Measurements from ENCODE around the gene CSF3.

GRCh38 chr17:39999067-39999466 is 16.2 kb upstream of the CSF3 start:
- TF ChIP-seq EZH2 (IDR thresholded peaks at IDR 0.05) (no peak), EZH2phosphoT487 (IDR thresholded peaks at IDR 0.05) (no peak)
- TF ChIP-seq, protein P1, sequence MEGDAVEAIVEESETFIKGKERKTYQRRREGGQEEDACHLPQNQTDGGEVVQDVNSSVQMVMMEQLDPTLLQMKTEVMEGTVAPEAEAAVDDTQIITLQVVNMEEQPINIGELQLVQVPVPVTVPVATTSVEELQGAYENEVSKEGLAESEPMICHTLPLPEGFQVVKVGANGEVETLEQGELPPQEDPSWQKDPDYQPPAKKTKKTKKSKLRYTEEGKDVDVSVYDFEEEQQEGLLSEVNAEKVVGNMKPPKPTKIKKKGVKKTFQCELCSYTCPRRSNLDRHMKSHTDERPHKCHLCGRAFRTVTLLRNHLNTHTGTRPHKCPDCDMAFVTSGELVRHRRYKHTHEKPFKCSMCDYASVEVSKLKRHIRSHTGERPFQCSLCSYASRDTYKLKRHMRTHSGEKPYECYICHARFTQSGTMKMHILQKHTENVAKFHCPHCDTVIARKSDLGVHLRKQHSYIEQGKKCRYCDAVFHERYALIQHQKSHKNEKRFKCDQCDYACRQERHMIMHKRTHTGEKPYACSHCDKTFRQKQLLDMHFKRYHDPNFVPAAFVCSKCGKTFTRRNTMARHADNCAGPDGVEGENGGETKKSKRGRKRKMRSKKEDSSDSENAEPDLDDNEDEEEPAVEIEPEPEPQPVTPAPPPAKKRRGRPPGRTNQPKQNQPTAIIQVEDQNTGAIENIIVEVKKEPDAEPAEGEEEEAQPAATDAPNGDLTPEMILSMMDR (IDR thresholded peaks at IDR 0.05), result no peak

All from neural progenitor cell (in vitro differentiated cells).